HG03521 (cell line): ENCODE measurements around the gene PDE10A.

Source experiments
- ATAC-seq: cut with Tn5 transposase; IDR thresholded peaks from one replicate; pipeline ENCODE4 v1.9.1; 2021; ENCODE audit warnings: mild to moderate bottlenecking, moderate library complexity; ENCODE audit not compliant: unreplicated experiment

Gene PDE10A

DNA sequence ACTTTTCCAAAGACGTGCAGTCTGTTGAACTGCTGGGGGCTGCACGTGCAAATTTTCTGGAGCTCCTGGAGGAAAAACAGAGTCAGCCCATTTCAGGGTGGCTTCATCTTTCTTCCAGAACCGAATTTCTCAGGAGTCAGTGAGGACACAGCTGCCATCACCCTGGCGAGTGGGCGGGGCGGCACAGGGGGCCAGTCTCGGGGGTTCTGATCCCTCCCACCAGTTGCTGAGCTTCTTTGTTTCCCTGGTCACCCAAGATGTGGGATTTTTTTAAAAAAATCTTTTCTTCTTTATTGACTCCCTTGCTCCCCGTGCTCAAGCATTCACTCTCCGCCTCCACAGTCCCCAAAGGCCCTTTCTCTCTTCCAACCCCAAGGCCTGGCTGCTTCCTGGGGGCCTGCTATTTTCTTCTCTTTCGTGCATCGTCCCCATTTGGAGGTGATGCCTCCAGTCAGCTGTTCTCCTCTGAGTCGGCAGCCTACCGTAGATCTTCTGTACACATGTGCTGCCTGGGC lies 362.6 kb downstream of the PDE10A start:
- no peak for ATAC-seq

DNA sequence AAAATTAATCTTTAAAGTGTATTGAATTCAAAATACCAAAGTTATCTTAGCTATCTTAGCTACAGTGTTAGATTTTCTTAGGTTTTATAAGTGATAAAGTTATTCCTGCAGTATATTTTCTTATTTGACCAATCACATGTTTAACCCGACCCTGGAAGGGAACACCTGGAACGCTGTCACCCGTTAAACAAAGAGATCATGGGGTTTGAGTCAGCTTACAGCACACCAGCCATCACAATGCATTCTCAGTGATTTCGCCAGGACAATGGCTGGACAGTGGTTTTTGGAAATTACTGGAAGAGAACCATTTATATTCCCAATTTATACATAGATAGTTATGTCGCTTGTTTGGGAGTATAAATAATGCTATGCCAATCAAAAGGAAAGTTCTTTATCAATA lies 364.2 kb downstream of the PDE10A start:
- ATAC-seq: no peak

DNA sequence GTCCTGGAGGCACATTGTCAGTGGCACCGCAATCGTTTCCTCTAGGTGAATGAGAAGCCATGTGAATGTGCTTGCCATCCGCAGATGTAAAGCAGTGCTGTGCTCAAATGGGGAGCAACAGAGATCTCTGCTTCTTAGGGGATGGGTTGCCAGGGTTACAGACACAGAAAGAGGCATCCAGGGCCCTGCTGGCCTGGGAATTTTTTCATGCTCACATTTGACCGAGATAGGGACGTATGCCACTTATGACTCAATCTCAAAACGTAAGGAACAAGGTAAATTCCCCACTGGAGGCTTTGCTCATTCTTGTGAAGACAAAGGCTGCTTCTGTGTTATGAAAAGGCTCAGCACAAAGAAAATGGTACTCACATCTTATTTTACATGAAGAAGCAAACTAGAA lies 364.6 kb downstream of the PDE10A start:
- no peak for ATAC-seq

DNA sequence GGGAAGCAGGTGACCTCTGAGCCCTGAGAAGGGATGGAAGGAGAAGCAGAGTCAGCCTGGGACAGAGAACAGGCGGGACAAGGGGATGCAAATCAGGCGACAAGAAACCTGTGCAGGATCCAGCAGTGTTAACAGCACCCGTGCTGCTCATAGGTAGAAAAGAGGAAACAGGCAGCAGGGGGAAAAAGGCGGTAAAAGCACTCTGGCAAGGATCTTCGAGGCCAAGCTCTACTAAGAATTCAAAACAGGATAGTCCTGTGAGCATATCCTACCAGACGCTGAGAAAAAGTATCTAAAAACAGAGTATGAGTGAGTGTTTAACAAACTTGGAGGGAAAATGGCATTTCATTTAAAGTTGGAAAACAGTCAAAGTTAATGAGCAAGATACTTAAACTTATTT lies 370.4 kb downstream of the PDE10A start:
- no peak for ATAC-seq
